GM13977 (cell line): Measurements from ENCODE around the gene CACNG6.

Experiments used
- DNase-seq: peaks from one replicate; pipeline ENCODE4 v3.0.0; 2012; ENCODE audit warnings: low spot score
- in situ Hi-C: fragments of 300-500 bp; cut with MboI; formaldehyde crosslinking; loops from one replicate; pipeline ENCODE4 v1.12.0; 2022; ENCODE audit warnings: low sequenced_read_pairs, low pct_unique_long_range_greater_than_20kb, mixed read lengths, inconsistent platforms; ENCODE audit not compliant: unreplicated experiment
- TF ChIP-seq, protein P1 (sequence below): IDR thresholded peaks from 2 replicates; pipeline ENCODE4 v1.5.1; 2012; ENCODE audit warnings: mild to moderate bottlenecking, control low read depth; ENCODE audit not compliant: insufficient read depth; ENCODE audit errors: extremely low read depth, missing control alignments

The CACNG6 gene

DNA sequence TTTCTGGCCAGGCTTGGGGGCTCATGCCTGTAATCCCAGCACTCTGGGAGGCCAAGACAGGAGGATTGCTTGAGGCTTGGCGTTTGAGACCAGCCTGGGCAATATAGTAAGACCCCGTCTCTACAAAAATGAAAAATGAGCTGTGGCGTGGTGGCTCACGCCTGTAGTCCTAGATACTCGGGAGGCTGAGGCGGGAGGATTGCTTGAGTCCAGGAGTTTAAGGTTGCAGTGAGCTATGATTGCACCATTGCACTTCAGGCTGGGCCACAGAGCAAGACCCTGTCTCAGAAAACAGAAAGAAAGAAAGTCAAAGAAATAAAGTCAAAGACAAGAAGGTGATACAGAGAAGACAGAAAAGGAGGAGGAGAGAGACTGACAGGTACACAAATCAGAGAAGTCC lies 2.5 kb upstream of the CACNG6 start:
- TF ChIP-seq, protein P1, sequence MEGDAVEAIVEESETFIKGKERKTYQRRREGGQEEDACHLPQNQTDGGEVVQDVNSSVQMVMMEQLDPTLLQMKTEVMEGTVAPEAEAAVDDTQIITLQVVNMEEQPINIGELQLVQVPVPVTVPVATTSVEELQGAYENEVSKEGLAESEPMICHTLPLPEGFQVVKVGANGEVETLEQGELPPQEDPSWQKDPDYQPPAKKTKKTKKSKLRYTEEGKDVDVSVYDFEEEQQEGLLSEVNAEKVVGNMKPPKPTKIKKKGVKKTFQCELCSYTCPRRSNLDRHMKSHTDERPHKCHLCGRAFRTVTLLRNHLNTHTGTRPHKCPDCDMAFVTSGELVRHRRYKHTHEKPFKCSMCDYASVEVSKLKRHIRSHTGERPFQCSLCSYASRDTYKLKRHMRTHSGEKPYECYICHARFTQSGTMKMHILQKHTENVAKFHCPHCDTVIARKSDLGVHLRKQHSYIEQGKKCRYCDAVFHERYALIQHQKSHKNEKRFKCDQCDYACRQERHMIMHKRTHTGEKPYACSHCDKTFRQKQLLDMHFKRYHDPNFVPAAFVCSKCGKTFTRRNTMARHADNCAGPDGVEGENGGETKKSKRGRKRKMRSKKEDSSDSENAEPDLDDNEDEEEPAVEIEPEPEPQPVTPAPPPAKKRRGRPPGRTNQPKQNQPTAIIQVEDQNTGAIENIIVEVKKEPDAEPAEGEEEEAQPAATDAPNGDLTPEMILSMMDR, result no peak
- DNase-seq, result no peak
- in situ Hi-C loops, result no loop called here

DNA sequence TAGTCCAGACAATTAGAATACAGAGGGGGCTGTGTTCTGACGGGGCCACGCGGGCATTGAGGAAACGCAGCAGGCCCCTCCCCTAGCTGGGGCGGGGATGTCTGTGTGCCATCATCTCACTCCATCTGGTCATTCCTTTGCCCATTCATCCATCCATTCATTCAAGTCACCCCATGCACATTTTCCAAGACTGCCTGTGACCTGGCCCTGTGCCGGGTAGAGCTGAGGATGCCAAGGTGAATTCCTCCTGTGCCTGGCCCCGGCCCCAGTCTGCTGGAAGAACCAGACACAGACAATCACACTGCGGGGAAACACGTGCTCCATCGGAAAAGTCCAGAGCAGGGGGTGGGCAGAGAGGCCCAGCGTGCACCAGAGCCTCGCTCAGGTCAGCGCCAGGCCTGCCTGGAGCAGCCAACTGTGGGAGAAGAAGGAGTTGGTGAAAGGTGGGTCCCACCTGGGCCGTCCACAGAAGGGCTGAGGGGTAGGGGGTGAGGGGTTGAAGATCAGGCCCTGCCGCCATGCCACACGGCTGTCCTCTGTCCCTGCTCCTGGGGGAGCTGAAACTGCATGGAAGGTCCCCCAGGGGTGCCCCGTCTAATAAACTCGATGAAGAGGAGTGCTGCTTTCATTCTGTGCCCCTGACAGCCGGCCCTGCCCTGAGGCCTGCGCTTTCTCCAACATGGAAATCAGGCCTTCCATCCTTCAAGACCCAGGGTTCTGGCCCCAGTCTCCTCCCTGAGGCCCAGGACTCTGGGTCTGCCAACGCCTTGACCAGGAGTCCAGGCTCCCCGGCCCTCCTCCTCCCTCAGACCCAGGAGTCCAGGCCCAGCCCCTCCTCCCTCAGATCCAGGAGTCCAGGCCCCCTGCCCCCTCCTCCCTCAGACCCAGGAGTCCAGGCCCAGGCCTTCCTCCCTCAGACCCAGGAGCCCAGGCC lies 1.6 kb upstream of the CACNG6 start:
- TF ChIP-seq, protein P1, result no peak
- DNase-seq, result no peak
- in situ Hi-C loops, result no loop called here

DNA sequence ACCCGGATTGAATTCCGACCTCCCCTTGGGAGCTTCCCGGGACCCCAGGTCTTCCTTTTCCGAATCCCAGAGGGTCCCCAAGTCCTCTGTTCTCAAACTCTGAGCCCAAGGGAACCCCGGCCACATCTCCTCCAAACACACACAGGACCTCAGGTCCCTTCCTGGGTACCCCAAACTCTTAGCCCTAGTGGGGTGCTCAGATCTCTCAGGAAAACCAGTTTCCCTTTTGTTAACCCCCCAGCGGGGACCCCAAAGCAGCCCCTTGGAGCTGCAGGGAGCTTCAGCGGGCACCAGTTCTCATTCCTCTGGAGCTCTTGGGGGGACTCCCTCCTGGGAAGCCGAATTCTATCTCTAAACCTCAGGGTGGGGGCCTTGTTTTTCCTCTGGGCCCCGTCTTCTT lies 774 bp downstream of the CACNG6 start:
- in situ Hi-C loops, result no loop called here

DNA sequence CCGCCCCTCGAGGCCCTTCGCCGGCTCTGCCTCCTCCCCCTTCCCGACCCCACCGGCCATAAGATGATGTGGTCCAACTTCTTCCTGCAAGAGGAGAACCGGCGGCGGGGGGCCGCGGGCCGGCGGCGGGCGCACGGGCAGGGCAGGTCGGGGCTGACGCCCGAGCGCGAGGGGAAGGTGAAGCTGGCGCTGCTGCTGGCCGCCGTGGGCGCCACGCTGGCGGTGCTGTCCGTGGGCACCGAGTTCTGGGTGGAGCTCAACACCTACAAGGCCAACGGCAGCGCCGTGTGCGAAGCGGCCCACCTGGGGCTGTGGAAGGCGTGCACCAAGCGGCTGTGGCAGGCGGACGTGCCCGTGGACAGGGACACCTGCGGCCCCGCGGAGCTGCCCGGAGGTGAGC lies 1.4 kb downstream of the CACNG6 start:
- TF ChIP-seq, protein P1, result no peak
- DNase-seq, result no peak
- in situ Hi-C loops, result no loop called here

More for the DNA sequence above, 774 bp downstream of the CACNG6 start:
- DNase-seq, result no peak
- TF ChIP-seq, protein P1, result no peak

DNA sequence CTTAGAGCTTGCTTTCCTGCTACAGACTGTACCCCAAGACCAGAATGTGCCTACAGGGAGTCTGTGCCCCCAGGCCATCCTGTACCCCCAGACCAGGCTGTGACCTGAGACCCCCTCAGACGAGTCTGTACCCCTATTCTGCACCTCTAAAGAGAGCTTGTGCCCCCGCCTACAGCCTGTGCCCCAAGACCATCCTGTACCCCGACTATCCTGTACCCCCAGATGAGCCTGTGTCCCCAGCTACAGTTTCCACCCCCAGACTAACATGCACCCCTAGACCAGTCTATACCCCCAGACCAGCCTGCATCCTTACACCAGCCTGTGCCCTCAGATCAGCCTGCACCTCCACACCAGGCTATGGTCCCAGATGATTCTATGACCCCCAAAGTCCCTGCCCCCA lies 2.0 kb downstream of the CACNG6 start:
- TF ChIP-seq, protein P1, result no peak

DNA sequence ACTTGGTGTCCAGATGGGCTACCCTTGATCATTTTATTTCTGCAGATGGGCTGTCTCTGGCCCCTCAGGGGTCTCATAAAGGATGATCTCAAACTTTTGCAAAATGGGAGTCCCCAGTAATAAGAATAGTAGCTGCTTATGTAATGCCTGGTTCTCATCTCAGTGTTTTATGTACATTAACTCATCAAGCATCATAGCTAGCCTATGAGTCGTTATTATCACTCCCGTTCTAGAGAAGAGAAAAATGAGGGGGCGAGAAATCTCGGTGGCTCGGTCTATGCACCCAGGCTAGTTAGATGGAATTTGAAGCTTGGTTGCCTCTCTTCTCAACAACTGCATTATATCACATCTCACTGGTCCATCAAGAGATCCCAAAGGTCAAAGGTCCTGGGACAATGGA lies 3.4 kb downstream of the CACNG6 start:
- in situ Hi-C loops, result no loop called here
- TF ChIP-seq, protein P1, result no peak

More for the DNA sequence above, 2.0 kb downstream of the CACNG6 start:
- no peak for DNase-seq
- in situ Hi-C loops, result no loop called here

More for the DNA sequence above, 3.4 kb downstream of the CACNG6 start:
- no peak for DNase-seq
